GM12874 (cell line): ENCODE data around the gene TBKBP1.

Experiments
- CTCF ChIP-seq: IDR thresholded peaks from 2 replicates; pipeline ENCODE4 v1.5.1; 2011; ENCODE audit warnings: low read depth, mild to moderate bottlenecking, control low read depth, low read length, moderate library complexity; ENCODE audit not compliant: insufficient read depth

Gene TBKBP1

GRCh38 chr17:47670064-47670463 is 23.9 kb upstream of the TBKBP1 start:
- no peak for TF ChIP-seq CTCF

DNA sequence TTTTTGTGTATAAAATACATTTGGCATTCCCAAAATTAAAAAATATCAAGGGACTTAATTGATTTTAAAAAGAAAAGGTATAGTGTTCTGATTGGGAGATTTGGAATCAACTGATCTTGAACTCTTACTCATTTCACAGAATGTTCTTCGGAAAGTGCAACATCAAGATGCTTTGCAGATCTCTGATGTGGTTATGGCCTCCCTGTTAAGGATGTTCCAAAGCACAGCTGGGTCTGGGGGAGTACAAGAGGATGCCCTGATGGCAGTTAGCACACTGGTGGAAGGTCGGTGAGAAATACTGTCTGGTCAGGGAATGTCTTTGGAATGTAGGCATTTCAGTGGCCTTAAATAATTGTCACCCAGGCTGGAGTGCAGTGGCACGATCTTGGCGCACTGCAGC is 19.5 kb upstream of the TBKBP1 start:
- no peak for TF ChIP-seq CTCF

GRCh38 chr17:47675380-47676198 is 18.4 kb upstream of the TBKBP1 start:
- no peak for TF ChIP-seq CTCF

- no peak for TF ChIP-seq CTCF
Observed at GRCh38 chr17:47676199-47676472, 17.8 kb upstream of the TBKBP1 start.

DNA sequence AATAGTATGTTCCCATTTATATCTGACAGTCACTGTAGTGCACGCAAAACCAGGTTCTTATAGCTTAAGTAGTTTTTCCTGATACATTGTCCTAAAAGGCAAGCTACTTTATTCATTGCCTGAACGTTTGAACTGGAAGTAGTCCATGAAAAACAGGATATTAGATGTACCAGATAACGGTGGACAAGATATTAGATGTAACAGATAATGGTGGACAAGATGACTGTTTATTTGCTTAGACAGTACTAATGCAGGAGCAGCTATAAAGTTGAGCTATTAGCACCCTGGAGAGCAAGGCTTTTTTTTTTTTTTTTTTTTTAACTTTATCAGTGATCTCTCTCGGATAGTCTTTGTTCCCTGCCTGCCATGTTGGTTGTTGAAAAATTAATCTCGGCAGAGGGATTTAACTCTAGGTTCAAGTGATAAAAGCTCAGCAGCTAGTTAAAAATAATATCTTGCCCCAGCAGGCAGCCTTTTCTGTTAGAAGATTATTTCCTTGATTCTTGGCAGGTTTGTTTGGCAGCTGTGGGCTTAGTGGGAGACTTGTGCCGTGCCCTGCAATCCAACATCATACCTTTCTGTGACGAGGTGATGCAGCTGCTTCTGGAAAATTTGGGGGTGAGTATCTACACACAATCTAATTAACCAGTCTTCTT is 17.3 kb upstream of the TBKBP1 start:
- no peak for TF ChIP-seq CTCF

- TF ChIP-seq CTCF, result no peak
Observed at GRCh38 chr17:47678196-47678595, 15.8 kb upstream of the TBKBP1 start.

DNA sequence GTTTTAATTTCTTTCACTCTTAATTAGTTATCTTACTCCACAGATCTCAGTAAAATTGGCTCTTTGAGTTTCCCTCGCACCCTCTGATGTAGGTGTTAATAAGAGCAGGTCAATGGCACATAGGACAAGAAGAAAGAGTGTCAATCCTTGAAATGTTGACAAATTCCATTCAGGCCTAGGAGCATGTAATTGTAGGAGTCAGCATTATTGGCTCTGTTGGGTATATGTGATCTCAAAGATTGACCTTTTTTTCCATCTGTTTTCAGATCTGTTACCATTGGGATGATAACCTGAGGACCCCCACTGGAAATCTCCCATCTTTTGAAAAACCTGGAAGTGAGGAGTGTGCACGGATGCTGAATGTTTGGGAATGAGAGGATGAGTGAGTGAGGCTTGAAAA is 11.8 kb upstream of the TBKBP1 start:
- no peak for TF ChIP-seq CTCF
